Smooth muscle cell of bladder (primary cell): ENCODE measurements around the gene OR4A47. TPM values are rescaled to one million over a fixed set of nuclear protein-coding genes. Genes with fewer than 3 reads are reported as not detected.

Experiments used
- total RNA-seq: library from RNA; depleted of rRNA; stranded (reverse); fragments of >200 nt; gene quantifications from 2 replicates; pipeline ENCODE4 v1.2.3, GENCODE V29; 2014

Gene OR4A47, protein sequence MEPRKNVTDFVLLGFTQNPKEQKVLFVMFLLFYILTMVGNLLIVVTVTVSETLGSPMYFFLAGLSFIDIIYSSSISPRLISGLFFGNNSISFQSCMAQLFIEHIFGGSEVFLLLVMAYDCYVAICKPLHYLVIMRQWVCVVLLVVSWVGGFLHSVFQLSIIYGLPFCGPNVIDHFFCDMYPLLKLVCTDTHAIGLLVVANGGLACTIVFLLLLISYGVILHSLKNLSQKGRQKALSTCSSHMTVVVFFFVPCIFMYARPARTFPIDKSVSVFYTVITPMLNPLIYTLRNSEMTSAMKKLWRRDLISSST
- not detected in 2 replicates for total RNA-seq

DNA sequence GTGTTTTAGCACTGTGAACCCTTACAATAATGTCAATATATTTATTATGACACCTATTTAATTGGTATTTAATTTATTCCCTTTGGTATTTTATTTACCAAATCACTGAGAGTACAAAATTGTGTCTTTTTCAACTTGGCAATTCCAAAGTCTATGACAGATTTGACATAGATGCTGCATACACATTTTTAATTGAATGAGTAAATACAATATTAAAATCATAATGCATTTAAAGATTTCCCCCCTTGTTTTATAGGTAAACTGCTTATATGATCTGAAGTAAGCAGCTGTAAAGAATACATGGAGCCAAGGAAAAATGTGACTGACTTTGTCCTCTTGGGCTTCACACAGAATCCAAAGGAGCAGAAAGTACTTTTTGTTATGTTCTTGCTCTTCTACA lies at the start of gene OR4A47:
TSS of gene OR4A47 (plus strand) at position 301 of the 400 bp plus-strand sequence. CDS start at position 301, 0 bp downstream.

Other genes starting within 250 kb of the OR4A47 start
- not detected in 2 replicates for gene OR4X2, start 243.7 kb upstream of the OR4A47 start, total RNA-seq
- gene OR4X1, start 224.9 kb upstream of the OR4A47 start, total RNA-seq = not detected in 2 replicates
- not detected in 2 replicates for gene OR4S1, start 182.6 kb upstream of the OR4A47 start, total RNA-seq
- not detected in 2 replicates for gene OR4C3, start 163.9 kb upstream of the OR4A47 start, total RNA-seq
- gene OR4C5, start 122.3 kb upstream of the OR4A47 start, total RNA-seq = not detected in 2 replicates